Measurements from ENCODE around the gene LIN7C. TPM values are rescaled to one million over a fixed set of nuclear protein-coding genes. Genes with fewer than 3 reads are reported as not detected.

Gene LIN7C
- total RNA-seq, 2 donors from 2014 or later: 30.0 to 48.7 TPM

- H3K27ac ChIP-seq: no peak overlapping the region
- H3K4me1 ChIP-seq (replicated peaks): no peaks in the 10 kb centered on the region
- TF ChIP-seq, protein P1, sequence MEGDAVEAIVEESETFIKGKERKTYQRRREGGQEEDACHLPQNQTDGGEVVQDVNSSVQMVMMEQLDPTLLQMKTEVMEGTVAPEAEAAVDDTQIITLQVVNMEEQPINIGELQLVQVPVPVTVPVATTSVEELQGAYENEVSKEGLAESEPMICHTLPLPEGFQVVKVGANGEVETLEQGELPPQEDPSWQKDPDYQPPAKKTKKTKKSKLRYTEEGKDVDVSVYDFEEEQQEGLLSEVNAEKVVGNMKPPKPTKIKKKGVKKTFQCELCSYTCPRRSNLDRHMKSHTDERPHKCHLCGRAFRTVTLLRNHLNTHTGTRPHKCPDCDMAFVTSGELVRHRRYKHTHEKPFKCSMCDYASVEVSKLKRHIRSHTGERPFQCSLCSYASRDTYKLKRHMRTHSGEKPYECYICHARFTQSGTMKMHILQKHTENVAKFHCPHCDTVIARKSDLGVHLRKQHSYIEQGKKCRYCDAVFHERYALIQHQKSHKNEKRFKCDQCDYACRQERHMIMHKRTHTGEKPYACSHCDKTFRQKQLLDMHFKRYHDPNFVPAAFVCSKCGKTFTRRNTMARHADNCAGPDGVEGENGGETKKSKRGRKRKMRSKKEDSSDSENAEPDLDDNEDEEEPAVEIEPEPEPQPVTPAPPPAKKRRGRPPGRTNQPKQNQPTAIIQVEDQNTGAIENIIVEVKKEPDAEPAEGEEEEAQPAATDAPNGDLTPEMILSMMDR (IDR thresholded peaks at IDR 0.05): no peak
- no peak for TF ChIP-seq POLR2A (IDR thresholded peaks at IDR 0.05)
- TF ChIP-seq POLR2AphosphoS5 (IDR thresholded peaks at IDR 0.05): no peak
- WGBS: 84% methylated on average over 5 of the region's 5 CpGs
- no peak overlapping the region for H3K4me3 ChIP-seq
- no peaks in the 10 kb centered on the region for H3K9me3 ChIP-seq
- DNase-seq (ENCODE audit: low spot score): no peak
- H3K36me3 ChIP-seq: no peaks in the 10 kb centered on the region
- H3K27me3 ChIP-seq (replicated peaks; ENCODE audit: insufficient read depth): no peaks in the 10 kb centered on the region
- intact Hi-C loops (cut with DNase I): loop anchor here (10.0 kb wide), 1 partner anchor 111 kb away; the partner anchor contains the start of gene CCDC34
Observed at GRCh38 chr11:27475622-27476021, 30.9 kb downstream of the LIN7C start.

DNA sequence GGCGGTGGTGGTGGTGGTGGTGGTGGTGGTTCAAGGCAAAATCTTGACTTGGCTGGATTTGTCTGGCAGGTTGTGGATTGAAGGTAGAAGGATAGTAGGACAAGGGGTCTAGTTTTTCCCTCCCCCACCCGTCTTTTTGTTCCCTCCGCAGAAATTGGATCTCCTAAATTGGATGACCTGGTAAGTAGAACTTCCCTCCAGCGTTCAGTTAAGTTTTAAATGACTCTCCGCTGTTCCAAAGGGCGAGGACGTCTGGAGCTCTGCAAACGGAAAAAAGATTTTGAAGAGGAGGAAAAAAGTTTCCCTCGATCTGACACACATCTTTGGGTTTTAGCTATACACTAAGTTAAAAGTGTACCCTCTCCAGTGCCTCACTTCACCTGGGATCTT is 33.6 kb downstream of the LIN7C start:
- 3% methylated on average over 8 of the region's 9 CpGs for WGBS

GRCh38 chr11:27472398-27473016 is 34.1 kb downstream of the LIN7C start, which contains the start of gene LGR4:
Gene LGR4 (minus strand): TSS chr11:27472790. CDS start chr11:27472302, 488 bp downstream.
- peaks cover 8% of the 10 kb centered on the region for H3K4me1 ChIP-seq (replicated peaks)

More for the DNA sequence above, 33.6 kb downstream of the LIN7C start:
- H3K9me3 ChIP-seq: no peaks in the 10 kb centered on the region
- TF ChIP-seq POLR2AphosphoS5 (IDR thresholded peaks at IDR 0.05): no peak
- TF ChIP-seq, protein P1 (IDR thresholded peaks at IDR 0.05): no peak
- TF ChIP-seq POLR2A (IDR thresholded peaks at IDR 0.05): no peak
- H3K27me3 ChIP-seq (replicated peaks; ENCODE audit: insufficient read depth): no peaks in the 10 kb centered on the region
- intact Hi-C loops (cut with DNase I): loop anchor here (10.0 kb wide), 1 partner anchor 108 kb away; the partner anchor contains the start of gene CCDC34
- H3K4me1 ChIP-seq (replicated peaks): peaks cover 8% of the 10 kb centered on the region
- H3K36me3 ChIP-seq: no peaks in the 10 kb centered on the region
- H3K27ac ChIP-seq: peak overlapping the region; percentile 82 to 94
- H3K4me3 ChIP-seq: peak overlapping the region; percentile 85 to 96
- no peak for DNase-seq (ENCODE audit: low spot score)

GRCh38 chr11:27471589-27472397 is 34.8 kb downstream of the LIN7C start:
- no peaks in the 10 kb centered on the region for H3K27me3 ChIP-seq (replicated peaks; ENCODE audit: insufficient read depth)
- WGBS: under 1% methylated on average over 44 of the region's 79 CpGs
- H3K9me3 ChIP-seq: no peaks in the 10 kb centered on the region
- H3K36me3 ChIP-seq: no peaks in the 10 kb centered on the region
- H3K4me3 ChIP-seq: peak overlapping the region; percentile 85 to 96
- H3K27ac ChIP-seq: peak overlapping the region; percentile 82 to 94
- intact Hi-C loops (cut with DNase I): loop anchor here (10.0 kb wide), 1 partner anchor 107 kb away; the partner anchor contains the start of gene CCDC34
- H3K4me1 ChIP-seq (replicated peaks): peaks cover 8% of the 10 kb centered on the region
- peak; percentile 35 for DNase-seq (ENCODE audit: low spot score)
- TF ChIP-seq POLR2A (IDR thresholded peaks at IDR 0.05) (no peak), POLR2AphosphoS5 (IDR thresholded peaks at IDR 0.05) (no peak)
- TF ChIP-seq, protein P1 (IDR thresholded peaks at IDR 0.05): no peak

More at GRCh38 chr11:27472398-27473016, 34.1 kb downstream of the LIN7C start, which contains the start of gene LGR4:
- peak; percentile 98 for DNase-seq (ENCODE audit: low spot score)
- WGBS: under 1% methylated on average over 39 of the region's 57 CpGs
- peak within 1 kb of the TSS; percentile 85 to 96 for H3K4me3 ChIP-seq
- H3K27me3 ChIP-seq (replicated peaks; ENCODE audit: insufficient read depth): no peaks in the 10 kb centered on the region
- no peaks in the 10 kb centered on the region for H3K36me3 ChIP-seq
- H3K9me3 ChIP-seq: no peaks in the 10 kb centered on the region
- TF ChIP-seq, protein P1 (IDR thresholded peaks at IDR 0.05): no peak
- TF ChIP-seq POLR2A (IDR thresholded peaks at IDR 0.05) (peak; percentile 97), POLR2AphosphoS5 (IDR thresholded peaks at IDR 0.05) (peak; percentile 97)
- intact Hi-C loops (cut with DNase I): loop anchor here (10.0 kb wide), 1 partner anchor 108 kb away; the partner anchor contains the start of gene CCDC34
- peak within 1 kb of the TSS; percentile 82 to 94 for H3K27ac ChIP-seq
